HEK293 (cell line): Measurements from ENCODE around the gene ATAD1.

Experiments used
- BCL11A ChIP-seq: fragments of 450-650 bp; formaldehyde crosslinking; IDR thresholded peaks from 2 replicates; pipeline ENCODE4 v1.5.1; 2016; ENCODE audit warnings: low read depth, missing biosample characterization, missing genetic modification characterization
- GLI4 ChIP-seq: fragments of 450-650 bp; formaldehyde crosslinking; IDR thresholded peaks from 2 replicates; pipeline ENCODE4 v1.5.1; 2016; ENCODE audit warnings: missing biosample characterization, missing genetic modification characterization
- KLF17 ChIP-seq: fragments of 450-650 bp; formaldehyde crosslinking; IDR thresholded peaks from 2 replicates; pipeline ENCODE4 v1.5.1; 2016; ENCODE audit warnings: missing biosample characterization, missing genetic modification characterization
- KLF7 ChIP-seq: fragments of 450-650 bp; formaldehyde crosslinking; IDR thresholded peaks from 2 replicates; pipeline ENCODE4 v1.5.1; 2016; ENCODE audit warnings: missing biosample characterization, missing genetic modification characterization, borderline replicate concordance
- PATZ1 ChIP-seq: fragments of 450-650 bp; formaldehyde crosslinking; IDR thresholded peaks from 2 replicates; pipeline ENCODE4 v1.5.1; 2016; ENCODE audit warnings: missing biosample characterization, missing genetic modification characterization
- SCRT2 ChIP-seq: fragments of 450-650 bp; formaldehyde crosslinking; IDR thresholded peaks from 2 replicates; pipeline ENCODE4 v1.5.1; 2016; ENCODE audit warnings: missing biosample characterization, missing genetic modification characterization
- TSHZ1 ChIP-seq: fragments of 450-650 bp; formaldehyde crosslinking; IDR thresholded peaks from 2 replicates; pipeline ENCODE4 v1.5.1; 2016; ENCODE audit warnings: missing biosample characterization, missing genetic modification characterization, borderline replicate concordance
- ZBTB1 ChIP-seq: fragments of 450-650 bp; formaldehyde crosslinking; IDR thresholded peaks from 2 replicates; pipeline ENCODE4 v1.5.1; 2016; ENCODE audit warnings: missing biosample characterization, missing genetic modification characterization
- ZBTB20 ChIP-seq: fragments of 450-650 bp; formaldehyde crosslinking; IDR thresholded peaks from 2 replicates; pipeline ENCODE4 v1.5.1; 2016; ENCODE audit warnings: missing biosample characterization, missing genetic modification characterization
- ZBTB21 ChIP-seq: fragments of 450-650 bp; formaldehyde crosslinking; IDR thresholded peaks from 2 replicates; pipeline ENCODE4 v1.5.1; 2017; ENCODE audit warnings: missing biosample characterization, missing genetic modification characterization
- ZIC2 ChIP-seq: fragments of 450-650 bp; formaldehyde crosslinking; IDR thresholded peaks from 2 replicates; pipeline ENCODE4 v1.5.1; 2016; ENCODE audit warnings: missing biosample characterization, missing genetic modification characterization
- ZNF121 ChIP-seq: fragments of 450-650 bp; formaldehyde crosslinking; IDR thresholded peaks from 2 replicates; pipeline ENCODE4 v1.5.1; 2016; ENCODE audit warnings: missing biosample characterization, missing genetic modification characterization
- ZNF146 ChIP-seq: fragments of 450-650 bp; formaldehyde crosslinking; IDR thresholded peaks from 2 replicates; pipeline ENCODE4 v1.5.1; 2016; ENCODE audit warnings: missing biosample characterization, missing genetic modification characterization
- ZNF157 ChIP-seq: fragments of 450-650 bp; formaldehyde crosslinking; IDR thresholded peaks from 2 replicates; pipeline ENCODE4 v1.5.1; 2016; ENCODE audit warnings: missing biosample characterization, missing genetic modification characterization
- ZNF175 ChIP-seq: fragments of 450-650 bp; formaldehyde crosslinking; IDR thresholded peaks from 2 replicates; pipeline ENCODE4 v1.5.1; 2016; ENCODE audit warnings: missing biosample characterization, missing genetic modification characterization
- ZNF18 ChIP-seq: fragments of 450-650 bp; formaldehyde crosslinking; IDR thresholded peaks from 2 replicates; pipeline ENCODE4 v1.5.1; 2016; ENCODE audit warnings: missing biosample characterization, missing genetic modification characterization
- ZNF274 ChIP-seq, 2 experiments: fragments of 200-500 bp in 1 of 2; fragments of 450-650 bp in 1 of 2; sonication (Bioruptor generic) in 1 of 2; formaldehyde crosslinking in 1 of 2; IDR thresholded peaks; 2 replicates each; pipeline versions ENCODE4 v1.5.1 to v1.6.1; 2014 to 2016; ENCODE audit warnings: borderline replicate concordance in 1 of 2, inconsistent platforms in 1 of 2, low read length in 1 of 2, missing biosample characterization in 1 of 2, missing genetic modification characterization in 1 of 2
- ZNF311 ChIP-seq: fragments of 450-650 bp; formaldehyde crosslinking; IDR thresholded peaks from 2 replicates; pipeline ENCODE4 v1.5.1; 2017; ENCODE audit warnings: missing biosample characterization, missing genetic modification characterization, borderline replicate concordance
- ZNF324 ChIP-seq: fragments of 450-650 bp; formaldehyde crosslinking; IDR thresholded peaks from 2 replicates; pipeline ENCODE4 v1.5.1; 2016; ENCODE audit warnings: missing biosample characterization, missing genetic modification characterization
- ZNF354C ChIP-seq: fragments of 450-650 bp; formaldehyde crosslinking; IDR thresholded peaks from 2 replicates; pipeline ENCODE4 v1.5.1; 2016; ENCODE audit warnings: missing biosample characterization, missing genetic modification characterization, low read depth, borderline replicate concordance
- ZNF362 ChIP-seq: fragments of 450-650 bp; formaldehyde crosslinking; IDR thresholded peaks from 2 replicates; pipeline ENCODE4 v1.5.1; 2016; ENCODE audit warnings: missing biosample characterization, missing genetic modification characterization
- ZNF37A ChIP-seq: fragments of 450-650 bp; IDR thresholded peaks from 2 replicates; pipeline ENCODE4 v1.5.1; 2018; ENCODE audit warnings: missing biosample characterization, missing genetic modification characterization
- ZNF394 ChIP-seq: fragments of 450-650 bp; formaldehyde crosslinking; IDR thresholded peaks from 2 replicates; pipeline ENCODE4 v1.5.1; 2016; ENCODE audit warnings: missing biosample characterization, missing genetic modification characterization, mild to moderate bottlenecking, moderate library complexity, borderline replicate concordance
- ZNF571 ChIP-seq: fragments of 450-650 bp; formaldehyde crosslinking; IDR thresholded peaks from 2 replicates; pipeline ENCODE4 v1.5.0; 2017; ENCODE audit warnings: missing biosample characterization, missing genetic modification characterization
- ZNF664 ChIP-seq: fragments of 450-650 bp; formaldehyde crosslinking; IDR thresholded peaks from 2 replicates; pipeline ENCODE4 v1.5.1; 2016; ENCODE audit warnings: missing biosample characterization, missing genetic modification characterization
- ZNF704 ChIP-seq: fragments of 450-650 bp; formaldehyde crosslinking; IDR thresholded peaks from 2 replicates; pipeline ENCODE4 v1.5.1; 2016; ENCODE audit warnings: missing biosample characterization, missing genetic modification characterization
- ZNF776 ChIP-seq: fragments of 450-650 bp; formaldehyde crosslinking; IDR thresholded peaks from 2 replicates; pipeline ENCODE4 v1.5.0; 2017; ENCODE audit warnings: missing biosample characterization, missing genetic modification characterization, borderline replicate concordance
- ZSCAN16 ChIP-seq: fragments of 450-650 bp; formaldehyde crosslinking; IDR thresholded peaks from 2 replicates; pipeline ENCODE4 v1.5.1; 2016; ENCODE audit warnings: missing biosample characterization, missing genetic modification characterization
- ZSCAN4 ChIP-seq: fragments of 450-650 bp; formaldehyde crosslinking; IDR thresholded peaks from 2 replicates; pipeline ENCODE4 v1.5.1; 2017; ENCODE audit warnings: missing biosample characterization, missing genetic modification characterization

The ATAD1 gene

GRCh38 chr10:87761892-87762291, 56.1 kb downstream of the ATAD1 start (continued):
- TF ChIP-seq BCL11A (tag by site-specific recombination) (peak; percentile 94), ZNF324 (tag by site-specific recombination) (peak; percentile 65), ZNF354C (tag by site-specific recombination) (no peak), ZNF704 (tag by site-specific recombination) (no peak), ZIC2 (no peak), ZNF311 (tag by site-specific recombination) (no peak), PATZ1 (tag by site-specific recombination) (no peak), TSHZ1 (peak; percentile 95), ZNF18 (no peak), GLI4 (tag by site-specific recombination) (no peak), SCRT2 (tag by site-specific recombination) (peak; percentile 39), ZNF776 (tag by site-specific recombination) (no peak), ZNF362 (tag by site-specific recombination) (no peak), ZBTB1 (tag by site-specific recombination) (peak; percentile 93; the same call in 1 of the 2 replicates), ZNF394 (tag by site-specific recombination) (peak; percentile 68; the same call in 1 of the 2 replicates), ZBTB21 (no peak), ZNF37A (no peak), KLF17 (tag by site-specific recombination) (peak; percentile 59; the same call in 1 of the 2 replicates), KLF7 (tag by site-specific recombination) (no peak), ZNF157 (tag by site-specific recombination) (no peak), ZBTB20 (no peak), ZNF571 (tag by site-specific recombination) (no peak), ZNF146 (peak; percentile 45; the same call in 1 of the 2 replicates), ZSCAN16 (tag by site-specific recombination) (no peak), ZSCAN4 (tag by site-specific recombination) (0 out of 2 replicates have a peak, but pooled peaks have one; percentile 54), ZNF121 (no peak), ZNF664 (tag by site-specific recombination) (peak; percentile 82), ZNF175 (tag by site-specific recombination) (no peak), ZNF274 (IDR thresholded peaks at IDR 0.05; ENCODE audit: low read length) (no peak), ZNF274 (tag by site-specific recombination; IDR thresholded peaks at IDR 0.05; ENCODE audit: borderline replicate concordance) (no peak)
